Measurements from ENCODE around the gene KCNQ2. TPM values are rescaled to one million over a fixed set of nuclear protein-coding genes. Genes with fewer than 3 reads are reported as not detected.

The KCNQ2 gene
- total RNA-seq, 2 donors from 2014 or later: 0.19 to 0.27 TPM

DNA sequence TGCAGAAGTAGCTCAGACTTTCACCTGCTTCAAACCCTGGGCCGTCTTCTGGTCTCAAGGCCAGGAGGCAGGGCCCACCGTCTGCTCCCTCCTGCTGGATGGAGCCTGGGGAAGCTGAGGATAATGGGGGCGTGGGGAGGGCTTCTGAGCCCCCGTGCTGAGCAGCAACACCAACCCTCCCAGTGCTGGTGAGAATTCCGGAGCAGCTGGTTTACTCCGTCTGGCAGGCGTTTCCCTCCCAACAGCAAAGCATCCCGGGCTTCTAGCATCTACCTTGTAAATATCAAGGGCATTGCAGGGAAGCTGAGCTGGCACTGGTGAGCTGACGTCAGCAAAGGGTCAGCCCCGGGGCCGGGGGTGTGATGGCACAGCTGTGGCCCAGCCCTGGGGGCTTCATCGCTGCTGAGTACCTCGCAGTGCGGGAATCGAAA is 94.5 kb downstream of the KCNQ2 start:
- TF ChIP-seq, protein P1, sequence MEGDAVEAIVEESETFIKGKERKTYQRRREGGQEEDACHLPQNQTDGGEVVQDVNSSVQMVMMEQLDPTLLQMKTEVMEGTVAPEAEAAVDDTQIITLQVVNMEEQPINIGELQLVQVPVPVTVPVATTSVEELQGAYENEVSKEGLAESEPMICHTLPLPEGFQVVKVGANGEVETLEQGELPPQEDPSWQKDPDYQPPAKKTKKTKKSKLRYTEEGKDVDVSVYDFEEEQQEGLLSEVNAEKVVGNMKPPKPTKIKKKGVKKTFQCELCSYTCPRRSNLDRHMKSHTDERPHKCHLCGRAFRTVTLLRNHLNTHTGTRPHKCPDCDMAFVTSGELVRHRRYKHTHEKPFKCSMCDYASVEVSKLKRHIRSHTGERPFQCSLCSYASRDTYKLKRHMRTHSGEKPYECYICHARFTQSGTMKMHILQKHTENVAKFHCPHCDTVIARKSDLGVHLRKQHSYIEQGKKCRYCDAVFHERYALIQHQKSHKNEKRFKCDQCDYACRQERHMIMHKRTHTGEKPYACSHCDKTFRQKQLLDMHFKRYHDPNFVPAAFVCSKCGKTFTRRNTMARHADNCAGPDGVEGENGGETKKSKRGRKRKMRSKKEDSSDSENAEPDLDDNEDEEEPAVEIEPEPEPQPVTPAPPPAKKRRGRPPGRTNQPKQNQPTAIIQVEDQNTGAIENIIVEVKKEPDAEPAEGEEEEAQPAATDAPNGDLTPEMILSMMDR (IDR thresholded peaks at IDR 0.05): no peak
- DNase-seq: no peak
- no peaks in the 10 kb centered on the region for H3K27me3 ChIP-seq
- no peak overlapping the region for H3K27ac ChIP-seq
- intact Hi-C loops (cut with DNase I): no loop called here
- H3K9ac ChIP-seq (ENCODE audit: low read depth in 2 of 2, low read length in 2 of 2): no peak overlapping the region
- no peaks in the 10 kb centered on the region for H3K9me3 ChIP-seq
- H3K4me3 ChIP-seq: no peak overlapping the region
- no peaks in the 10 kb centered on the region for H3K4me1 ChIP-seq
- no peaks in the 10 kb centered on the region for H3K36me3 ChIP-seq

DNA sequence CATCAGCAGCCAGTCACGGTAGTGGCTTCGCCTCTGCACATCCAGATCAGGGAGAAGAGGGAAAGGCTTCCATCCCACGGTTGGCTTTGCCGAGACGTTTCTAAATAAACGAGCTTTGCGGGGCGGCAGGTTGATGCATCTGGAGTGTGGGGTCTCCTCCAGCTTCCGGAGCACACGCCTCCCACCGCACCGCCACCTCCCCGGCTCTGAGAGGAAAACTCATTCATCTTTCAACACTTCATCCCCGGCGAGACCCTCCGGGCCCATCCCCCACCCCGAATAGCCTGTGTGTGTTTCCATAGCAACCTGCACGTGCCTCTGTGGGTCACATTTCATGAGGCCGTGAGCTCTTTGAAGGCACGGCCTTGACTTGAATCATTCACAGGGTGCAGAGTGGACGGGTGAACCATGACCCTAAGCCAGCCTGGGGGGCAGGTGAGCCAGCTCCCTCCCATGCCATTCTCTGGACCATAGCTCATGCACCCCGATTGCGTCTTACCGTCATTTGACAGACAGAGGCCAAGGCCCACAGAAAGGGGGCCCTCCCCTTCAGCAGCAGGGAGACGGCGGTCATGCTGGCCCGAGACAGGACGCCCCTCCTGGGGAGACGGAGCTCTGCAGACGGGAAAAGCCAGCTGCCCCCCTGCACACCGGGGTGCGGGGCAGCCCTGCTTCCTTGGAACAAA is 95.1 kb downstream of the KCNQ2 start:
- H3K27ac ChIP-seq: no peak overlapping the region
- intact Hi-C loops (cut with DNase I): no loop called here
- no peak overlapping the region for H3K9ac ChIP-seq (ENCODE audit: low read depth in 2 of 2, low read length in 2 of 2)
- TF ChIP-seq, protein P1 (IDR thresholded peaks at IDR 0.05): no peak
- no peaks in the 10 kb centered on the region for H3K27me3 ChIP-seq
- no peak overlapping the region for H3K4me3 ChIP-seq
- no peak for DNase-seq
- H3K9me3 ChIP-seq: no peaks in the 10 kb centered on the region
- H3K36me3 ChIP-seq: no peaks in the 10 kb centered on the region
- no peaks in the 10 kb centered on the region for H3K4me1 ChIP-seq

DNA sequence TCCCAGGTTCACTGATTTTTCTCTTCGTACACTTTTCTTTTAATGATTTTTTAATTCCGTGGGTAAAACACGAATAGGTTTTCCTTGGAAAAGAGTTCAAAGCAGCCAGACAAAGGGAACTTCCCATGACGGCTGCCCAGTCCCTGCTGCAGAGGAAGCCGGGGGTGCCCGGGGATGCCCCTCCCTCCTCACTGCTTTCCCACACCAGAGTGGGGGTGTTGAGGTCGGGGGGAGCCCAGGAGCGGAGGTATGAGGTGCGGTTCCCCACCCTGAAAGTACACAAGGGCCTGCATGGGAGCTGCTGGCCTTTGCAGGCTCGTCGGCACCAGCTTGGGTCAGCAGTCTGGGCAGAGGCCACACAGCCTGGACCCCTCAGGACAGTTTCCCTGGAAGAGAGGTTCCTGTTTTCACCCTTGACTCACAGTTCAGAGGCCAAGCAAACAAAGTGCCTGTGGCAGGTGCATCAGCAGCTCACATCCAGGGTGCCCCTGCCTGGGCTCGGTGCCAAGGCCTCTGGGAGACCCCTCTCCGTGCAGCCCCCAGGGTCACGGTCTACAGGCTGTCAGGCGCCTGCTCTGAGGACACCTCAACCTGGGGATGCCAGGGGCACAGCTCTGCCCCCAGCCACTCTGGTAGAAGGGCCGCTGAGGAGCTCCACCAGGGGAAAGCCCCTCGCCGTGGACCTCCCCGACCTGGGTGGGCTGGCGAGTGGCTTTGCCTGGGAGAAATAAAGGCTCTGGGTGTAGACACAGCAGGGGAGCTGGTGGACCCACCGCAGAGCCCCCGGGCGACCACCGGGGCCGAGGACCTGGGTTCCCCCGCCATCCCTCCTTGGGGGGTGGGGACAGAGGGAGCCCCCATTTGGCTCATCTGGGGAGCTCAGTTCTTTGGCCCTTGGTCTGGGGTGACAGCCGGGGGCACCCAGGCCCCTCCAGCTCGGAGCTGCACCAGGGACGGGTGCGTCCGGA is 95.9 kb downstream of the KCNQ2 start:
- TF ChIP-seq, protein P1 (IDR thresholded peaks at IDR 0.05): no peak
- no peaks in the 10 kb centered on the region for H3K9me3 ChIP-seq

DNA sequence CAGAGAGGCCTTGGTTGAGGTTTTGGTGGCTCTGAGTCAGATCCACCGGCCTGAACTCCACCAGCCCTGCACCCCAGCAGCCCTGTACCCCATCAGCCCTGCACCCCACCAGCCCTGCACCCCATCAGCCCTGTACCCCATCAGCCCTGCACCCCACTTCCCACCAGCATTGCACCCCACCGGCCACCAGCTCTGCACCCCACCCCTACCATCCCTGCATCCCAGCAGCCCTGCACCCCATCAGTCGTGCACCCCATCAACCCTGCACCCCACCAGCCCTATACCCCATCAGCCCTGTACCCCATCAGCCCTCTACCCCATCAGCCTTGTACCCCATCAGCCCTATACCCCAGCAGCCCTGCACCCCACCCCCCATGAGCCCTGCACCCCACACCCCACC is 97.0 kb downstream of the KCNQ2 start:
- DNase-seq: no peak

More for the DNA sequence above, 95.9 kb downstream of the KCNQ2 start:
- no peak overlapping the region for H3K4me3 ChIP-seq
- DNase-seq: no peak
- intact Hi-C loops (cut with DNase I): no loop called here
- no peaks in the 10 kb centered on the region for H3K36me3 ChIP-seq
- H3K27me3 ChIP-seq: no peaks in the 10 kb centered on the region
- H3K27ac ChIP-seq: no peak overlapping the region
- H3K4me1 ChIP-seq: no peaks in the 10 kb centered on the region
- no peak overlapping the region for H3K9ac ChIP-seq (ENCODE audit: low read depth in 2 of 2, low read length in 2 of 2)

DNA sequence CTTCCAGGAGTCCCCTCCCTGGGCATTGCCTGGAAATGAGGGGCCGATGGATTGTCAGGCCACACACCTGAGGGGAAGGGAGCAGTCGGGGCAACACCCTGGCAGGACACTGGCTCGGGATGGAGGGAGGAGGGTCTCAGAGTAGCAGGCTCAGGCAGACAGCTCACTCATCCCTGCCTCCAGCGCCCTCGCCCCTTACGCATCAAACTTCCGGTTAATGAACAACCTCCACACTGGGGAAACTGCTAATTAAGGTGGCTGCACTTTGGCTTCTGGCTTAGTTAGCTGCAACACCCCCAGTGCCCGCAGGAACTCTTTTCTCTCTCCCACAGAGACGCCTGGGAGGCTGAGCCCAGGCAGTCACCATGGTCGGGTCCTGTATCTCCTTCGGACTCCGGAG is 98.0 kb downstream of the KCNQ2 start:
- Histone ChIP-seq H3K9me3 (no peaks in the 10 kb centered on the region), H3K4me1 (no peaks in the 10 kb centered on the region), H3K27me3 (no peaks in the 10 kb centered on the region), H3K4me3 (no peak overlapping the region), H3K9ac (ENCODE audit: low read depth in 2 of 2, low read length in 2 of 2) (no peak overlapping the region), H3K27ac (no peak overlapping the region), H3K36me3 (no peaks in the 10 kb centered on the region)
- intact Hi-C loops (cut with DNase I): no loop called here
- no peak for DNase-seq
- TF ChIP-seq, protein P1 (IDR thresholded peaks at IDR 0.05): no peak

More for the DNA sequence above, 97.0 kb downstream of the KCNQ2 start:
- Histone ChIP-seq H3K4me1 (no peaks in the 10 kb centered on the region), H3K9me3 (no peaks in the 10 kb centered on the region), H3K27ac (no peak overlapping the region), H3K27me3 (no peaks in the 10 kb centered on the region), H3K9ac (ENCODE audit: low read depth in 2 of 2, low read length in 2 of 2) (no peak overlapping the region), H3K36me3 (no peaks in the 10 kb centered on the region), H3K4me3 (no peak overlapping the region)
- intact Hi-C loops (cut with DNase I): no loop called here
- TF ChIP-seq, protein P1 (IDR thresholded peaks at IDR 0.05): no peak
